GM21529 (cell line): ENCODE measurements around the gene NDUFV3.
"Not testable (repeated sequence)": the region's sequence is repeated elsewhere in the genome, so short reads cannot be mapped to it uniquely, and the experiment has no call there.

Source experiments
- ATAC-seq: cut with Tn5 transposase; IDR thresholded peaks from one replicate; pipeline ENCODE4 v1.9.1; 2021; ENCODE audit not compliant: unreplicated experiment

The NDUFV3 gene

GRCh38 chr21:42933137-42933970, 40.2 kb downstream of the NDUFV3 start:
- not testable (repeated sequence) for ATAC-seq

GRCh38 chr21:42933973-42934372, 40.9 kb downstream of the NDUFV3 start:
- ATAC-seq, result not testable (repeated sequence)

- ATAC-seq, result not testable (repeated sequence)
Observed at GRCh38 chr21:42936360-42936759, 43.3 kb downstream of the NDUFV3 start.

- ATAC-seq, result not testable (repeated sequence)
Observed at GRCh38 chr21:42937034-42937940, 44.2 kb downstream of the NDUFV3 start.

- no peak for ATAC-seq
Observed at GRCh38 chr21:42937960-42938605, 45.0 kb downstream of the NDUFV3 start.

DNA sequence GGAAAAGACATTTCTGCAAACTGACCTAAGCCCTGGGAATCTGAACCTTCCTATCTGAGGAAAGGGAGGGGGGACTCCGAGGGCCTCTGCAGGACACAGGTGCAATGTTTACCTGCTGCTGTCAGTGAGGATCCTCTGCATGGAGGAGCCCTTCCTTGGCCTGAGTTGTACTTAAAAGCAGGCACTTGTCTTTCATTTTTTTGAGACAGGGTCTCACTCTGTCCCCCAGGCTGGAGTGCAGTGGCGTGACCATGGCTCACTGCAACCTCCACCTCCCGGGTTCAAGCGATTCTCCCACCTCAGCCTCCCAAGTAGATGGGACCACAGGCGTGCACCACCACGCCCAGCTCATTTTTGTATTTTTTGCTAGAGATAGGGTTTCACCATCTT, 45.5 kb downstream of the NDUFV3 start:
- ATAC-seq, result not testable (repeated sequence)

DNA sequence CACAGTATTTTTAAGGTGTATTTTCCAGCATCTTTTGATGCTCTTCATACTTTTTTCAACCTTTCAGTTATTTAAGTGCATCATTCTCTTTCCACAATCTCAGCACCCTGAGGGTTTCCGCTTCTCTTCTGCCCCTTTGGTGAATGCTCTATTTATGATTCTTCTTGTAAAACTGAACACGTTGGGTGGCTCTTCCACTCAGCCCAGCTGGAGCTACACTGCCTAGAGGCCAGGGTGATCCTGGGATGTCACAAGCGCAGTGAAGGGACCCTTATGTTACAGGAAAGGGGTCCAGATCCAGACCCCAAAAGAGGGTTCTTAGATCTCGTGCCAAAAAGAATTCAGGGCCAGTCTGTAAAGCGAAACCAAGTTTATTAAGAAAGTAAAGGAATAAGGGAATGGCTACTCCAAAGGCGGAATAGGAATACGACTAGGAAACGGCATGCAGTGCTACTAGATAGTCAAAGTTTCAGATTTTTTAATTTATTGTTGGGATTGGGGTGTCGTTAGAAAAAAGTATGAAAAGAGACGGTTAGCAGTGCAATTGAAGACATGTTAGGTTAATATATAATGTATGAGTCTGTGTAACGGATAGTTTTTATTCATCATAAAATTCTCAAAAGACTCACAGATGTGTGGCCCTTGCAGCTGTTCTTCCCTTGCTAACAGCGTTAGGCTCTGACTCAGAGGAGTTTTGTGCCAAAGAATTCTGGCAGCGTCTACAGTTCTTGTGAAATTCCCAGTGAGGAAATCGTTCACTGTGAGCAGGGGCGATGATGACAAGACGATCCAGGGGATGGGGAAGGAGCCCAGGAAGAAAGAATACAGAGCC, 46.7 kb downstream of the NDUFV3 start:
- no peak for ATAC-seq

DNA sequence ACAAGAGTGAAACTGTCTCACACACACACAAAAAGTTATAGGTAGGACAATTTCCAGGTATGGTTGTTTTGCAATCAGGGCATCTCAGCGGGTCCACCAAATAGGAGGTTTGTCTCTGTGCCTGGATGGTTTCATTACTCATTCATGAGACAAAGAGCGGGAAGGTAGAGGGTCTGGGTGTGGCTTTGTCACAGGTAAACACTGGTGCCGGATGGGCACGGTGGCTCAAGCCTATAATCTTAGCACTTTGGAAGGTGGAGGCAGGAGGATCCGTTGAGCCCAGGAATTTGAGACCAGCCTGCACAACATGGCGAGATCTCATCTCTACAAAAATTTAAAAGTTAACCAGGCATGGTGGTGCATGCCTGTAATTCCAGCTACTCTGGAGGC, 48.6 kb downstream of the NDUFV3 start:
- ATAC-seq, result no peak

GRCh38 chr21:42942244-42942643, 49.1 kb downstream of the NDUFV3 start:
- ATAC-seq, result no peak

DNA sequence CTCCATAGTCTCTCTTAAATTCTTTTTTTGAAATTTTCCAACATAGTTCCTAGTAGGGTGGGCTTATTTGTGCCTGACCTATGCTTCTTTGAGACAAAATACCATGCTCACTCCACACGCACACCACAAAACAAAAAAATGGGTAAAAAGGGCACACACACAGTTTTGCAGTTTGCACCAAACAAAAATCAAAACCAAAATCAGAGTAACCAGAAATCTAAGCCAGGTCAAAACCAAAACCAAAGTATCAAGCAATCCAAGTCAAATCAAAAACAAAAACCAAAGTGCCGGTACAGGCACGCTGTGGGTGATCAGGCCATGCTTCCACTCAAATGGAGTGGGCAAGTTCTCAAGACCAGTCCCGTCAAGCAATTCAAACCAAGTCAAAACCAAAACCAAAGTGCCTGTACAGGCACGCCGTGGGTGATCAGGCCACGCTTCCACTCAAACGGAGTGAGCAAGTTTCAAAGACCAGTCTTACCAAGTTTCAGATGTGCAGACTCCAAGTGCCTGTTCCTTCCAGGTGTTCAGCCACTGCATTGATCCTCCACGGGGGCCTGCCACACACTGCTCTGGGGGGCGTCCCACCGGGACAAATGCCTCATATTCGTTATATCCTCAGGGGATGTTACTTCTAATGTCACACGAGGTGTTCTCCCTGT, 56.1 kb downstream of the NDUFV3 start:
- not testable (repeated sequence) for ATAC-seq

DNA sequence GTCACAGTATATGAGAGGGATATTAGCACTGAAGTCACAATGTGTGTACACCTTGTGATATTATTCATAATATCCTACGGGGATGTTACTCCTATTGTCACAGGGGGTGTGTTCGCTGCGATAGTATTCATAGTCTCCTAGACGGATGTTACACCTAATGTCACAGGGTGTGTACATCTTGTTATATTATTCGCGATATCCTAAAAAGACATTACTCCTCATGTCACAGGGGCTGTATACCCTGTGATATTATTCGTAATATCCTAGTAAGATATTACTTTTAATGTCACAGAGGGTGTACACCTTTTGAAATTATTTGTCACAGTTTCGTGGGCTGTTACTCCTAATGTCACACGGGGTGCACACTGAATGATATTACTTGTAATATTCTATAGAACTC, 58.1 kb downstream of the NDUFV3 start:
- ATAC-seq, result not testable (repeated sequence)

DNA sequence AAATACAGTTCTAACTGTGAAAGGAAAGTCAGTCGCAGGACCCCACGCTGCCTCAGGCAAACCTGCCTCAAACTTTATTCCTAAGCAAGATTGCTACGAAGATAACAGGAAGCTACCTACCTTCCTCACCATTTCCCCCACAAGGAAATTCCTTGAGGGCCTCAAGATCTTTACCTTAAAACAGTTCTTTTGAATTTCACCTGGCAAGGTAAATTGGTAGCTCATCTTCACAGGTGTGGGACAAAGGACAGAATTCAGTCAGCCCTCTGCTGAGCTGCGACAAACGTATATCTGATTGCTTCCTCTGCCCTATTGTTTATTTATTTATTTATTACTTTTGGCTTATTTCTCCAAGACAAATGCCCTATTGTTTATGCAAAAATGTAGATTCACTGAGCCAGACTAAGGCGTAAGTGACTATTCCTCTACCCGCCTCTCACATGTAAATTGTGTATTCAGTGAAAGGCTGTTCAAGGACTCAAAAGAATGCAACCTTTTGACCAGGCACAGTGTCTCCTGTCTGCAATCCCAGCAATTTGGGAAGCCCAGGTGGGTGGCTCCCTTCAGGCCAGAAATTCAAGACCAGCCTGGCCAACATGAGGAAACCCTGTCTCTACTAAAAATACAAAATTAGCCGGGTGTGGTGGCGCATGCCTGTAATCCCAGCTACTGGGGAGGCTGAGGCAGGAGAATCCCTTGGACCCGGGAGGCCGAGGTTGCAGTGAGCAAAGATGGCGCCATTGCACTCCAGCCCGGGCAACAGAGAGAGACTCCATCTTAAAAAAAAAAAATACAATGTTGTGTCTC, 63.9 kb downstream of the NDUFV3 start:
- ATAC-seq, result no peak

- not testable (repeated sequence) for ATAC-seq
Observed at GRCh38 chr21:42958122-42958521, 65.0 kb downstream of the NDUFV3 start.

- ATAC-seq, result no peak
Observed at GRCh38 chr21:42959728-42960127, 66.6 kb downstream of the NDUFV3 start.

DNA sequence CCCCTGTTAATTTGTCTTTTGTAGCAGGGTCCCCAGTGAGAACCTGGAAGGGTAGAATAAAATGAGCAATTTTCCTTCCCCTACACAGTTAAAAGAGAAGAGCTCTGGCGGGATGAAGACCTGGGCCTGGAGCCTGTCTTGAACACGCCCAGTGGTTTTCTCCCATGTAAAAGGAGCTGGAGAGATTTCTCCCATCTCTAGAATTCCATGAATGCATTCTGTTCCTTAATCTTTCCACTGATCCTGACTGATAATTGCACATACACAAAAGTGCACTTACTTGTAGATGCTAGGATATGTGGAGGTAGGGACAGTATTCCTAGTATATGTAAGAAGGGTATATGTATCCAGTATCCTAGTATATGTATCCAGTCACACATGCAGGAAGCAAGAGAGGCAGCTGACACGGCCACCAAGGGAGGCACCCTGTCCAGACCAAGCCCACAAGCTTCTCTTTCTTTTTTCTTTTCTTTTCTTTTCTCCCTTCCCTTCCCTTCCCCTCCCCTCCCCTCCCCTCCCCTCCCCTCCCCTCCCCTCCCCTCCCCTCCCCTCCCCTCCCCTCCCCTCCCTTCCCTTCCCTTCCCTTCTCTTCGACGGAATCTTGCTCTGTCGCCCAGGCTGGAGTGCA, 69.4 kb downstream of the NDUFV3 start:
- no peak for ATAC-seq
